HL-60 (cell line): ENCODE results near the gene RAB5B.

ENCODE experiments used
- GABPA ChIP-seq: IDR thresholded peaks from 2 replicates; pipeline ENCODE4 v1.6.1; 2012; ENCODE audit warnings: low read depth
- POLR2AphosphoS5 ChIP-seq: IDR thresholded peaks from 2 replicates; pipeline ENCODE4 v1.6.1; 2012; ENCODE audit warnings: low read depth
- TF ChIP-seq, protein P1 (sequence below): IDR thresholded peaks from one replicate; pipeline ENCODE4 v1.5.1; 2011; ENCODE audit warnings: low read length, control low read depth, inconsistent platforms; ENCODE audit not compliant: insufficient read depth
- TF ChIP-seq, protein P2 (sequence below): IDR thresholded peaks from 2 replicates; pipeline ENCODE4 v1.6.1; 2012; ENCODE audit warnings: low read depth; ENCODE audit not compliant: insufficient replicate concordance

DNA sequence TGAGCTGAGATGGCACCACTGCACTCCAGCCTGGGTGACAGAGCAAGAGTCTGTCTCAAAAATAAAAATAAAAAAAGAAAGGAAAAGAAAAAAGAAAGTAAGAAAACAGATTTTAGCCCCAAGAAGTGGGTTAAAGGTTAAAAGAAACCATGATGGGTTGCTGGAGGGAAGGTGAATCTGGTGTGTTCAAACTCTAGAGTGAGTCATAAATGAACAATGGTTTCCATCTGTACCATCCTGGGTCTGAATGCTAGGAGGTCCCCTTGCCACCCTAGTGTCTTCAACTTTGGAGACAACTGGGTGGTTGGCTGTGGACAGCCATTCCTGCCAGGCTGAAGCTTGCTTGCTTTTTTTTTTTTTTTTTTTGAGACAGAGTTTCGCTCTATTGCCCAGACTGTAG, 66.3 kb downstream of the RAB5B start:
- TF ChIP-seq POLR2AphosphoS5 (no peak), GABPA (no peak)
- TF ChIP-seq, protein P1, sequence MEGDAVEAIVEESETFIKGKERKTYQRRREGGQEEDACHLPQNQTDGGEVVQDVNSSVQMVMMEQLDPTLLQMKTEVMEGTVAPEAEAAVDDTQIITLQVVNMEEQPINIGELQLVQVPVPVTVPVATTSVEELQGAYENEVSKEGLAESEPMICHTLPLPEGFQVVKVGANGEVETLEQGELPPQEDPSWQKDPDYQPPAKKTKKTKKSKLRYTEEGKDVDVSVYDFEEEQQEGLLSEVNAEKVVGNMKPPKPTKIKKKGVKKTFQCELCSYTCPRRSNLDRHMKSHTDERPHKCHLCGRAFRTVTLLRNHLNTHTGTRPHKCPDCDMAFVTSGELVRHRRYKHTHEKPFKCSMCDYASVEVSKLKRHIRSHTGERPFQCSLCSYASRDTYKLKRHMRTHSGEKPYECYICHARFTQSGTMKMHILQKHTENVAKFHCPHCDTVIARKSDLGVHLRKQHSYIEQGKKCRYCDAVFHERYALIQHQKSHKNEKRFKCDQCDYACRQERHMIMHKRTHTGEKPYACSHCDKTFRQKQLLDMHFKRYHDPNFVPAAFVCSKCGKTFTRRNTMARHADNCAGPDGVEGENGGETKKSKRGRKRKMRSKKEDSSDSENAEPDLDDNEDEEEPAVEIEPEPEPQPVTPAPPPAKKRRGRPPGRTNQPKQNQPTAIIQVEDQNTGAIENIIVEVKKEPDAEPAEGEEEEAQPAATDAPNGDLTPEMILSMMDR, result no peak
- TF ChIP-seq, protein P2, sequence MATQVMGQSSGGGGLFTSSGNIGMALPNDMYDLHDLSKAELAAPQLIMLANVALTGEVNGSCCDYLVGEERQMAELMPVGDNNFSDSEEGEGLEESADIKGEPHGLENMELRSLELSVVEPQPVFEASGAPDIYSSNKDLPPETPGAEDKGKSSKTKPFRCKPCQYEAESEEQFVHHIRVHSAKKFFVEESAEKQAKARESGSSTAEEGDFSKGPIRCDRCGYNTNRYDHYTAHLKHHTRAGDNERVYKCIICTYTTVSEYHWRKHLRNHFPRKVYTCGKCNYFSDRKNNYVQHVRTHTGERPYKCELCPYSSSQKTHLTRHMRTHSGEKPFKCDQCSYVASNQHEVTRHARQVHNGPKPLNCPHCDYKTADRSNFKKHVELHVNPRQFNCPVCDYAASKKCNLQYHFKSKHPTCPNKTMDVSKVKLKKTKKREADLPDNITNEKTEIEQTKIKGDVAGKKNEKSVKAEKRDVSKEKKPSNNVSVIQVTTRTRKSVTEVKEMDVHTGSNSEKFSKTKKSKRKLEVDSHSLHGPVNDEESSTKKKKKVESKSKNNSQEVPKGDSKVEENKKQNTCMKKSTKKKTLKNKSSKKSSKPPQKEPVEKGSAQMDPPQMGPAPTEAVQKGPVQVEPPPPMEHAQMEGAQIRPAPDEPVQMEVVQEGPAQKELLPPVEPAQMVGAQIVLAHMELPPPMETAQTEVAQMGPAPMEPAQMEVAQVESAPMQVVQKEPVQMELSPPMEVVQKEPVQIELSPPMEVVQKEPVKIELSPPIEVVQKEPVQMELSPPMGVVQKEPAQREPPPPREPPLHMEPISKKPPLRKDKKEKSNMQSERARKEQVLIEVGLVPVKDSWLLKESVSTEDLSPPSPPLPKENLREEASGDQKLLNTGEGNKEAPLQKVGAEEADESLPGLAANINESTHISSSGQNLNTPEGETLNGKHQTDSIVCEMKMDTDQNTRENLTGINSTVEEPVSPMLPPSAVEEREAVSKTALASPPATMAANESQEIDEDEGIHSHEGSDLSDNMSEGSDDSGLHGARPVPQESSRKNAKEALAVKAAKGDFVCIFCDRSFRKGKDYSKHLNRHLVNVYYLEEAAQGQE, result no peak
